Renal cortex interstitium (tissue), 11 donors: ENCODE measurements around the gene AFF2. TPM values are rescaled to one million over a fixed set of nuclear protein-coding genes. Genes with fewer than 3 reads are reported as not detected.

Experiments
- DNase-seq, 11 donors: peaks; one replicate each; pipeline ENCODE4 v3.0.0-alpha.2; 2013; ENCODE audit warnings: low read depth in 9 of 11, low spot score in 4 of 11; ENCODE audit errors: extremely low read depth in 1 of 11
- polyA plus RNA-seq, 3 donors: library from polyadenylated mRNA; unstranded; fragments of 120-200 nt; gene quantifications; one replicate each; pipeline ENCODE4 v1.2.1, GENCODE V29; 2013; ENCODE audit not compliant: insufficient read length in 3 of 3

Gene AFF2
- polyA plus RNA-seq, 3 donors, result 4.5 to 6.3 (median 5.3) TPM

GRCh38 chrX:148672517-148672916 is 172.1 kb downstream of the AFF2 start:
- DNase-seq, result no peak

GRCh38 chrX:148681605-148682004 is 181.2 kb downstream of the AFF2 start:
- DNase-seq, result no peak

GRCh38 chrX:148682206-148682605 is 181.8 kb downstream of the AFF2 start:
- DNase-seq, result no peak

- DNase-seq, result no peak
Observed at GRCh38 chrX:148691456-148691855, 191.0 kb downstream of the AFF2 start.

GRCh38 chrX:148695255-148695654 is 194.8 kb downstream of the AFF2 start:
- no peak for DNase-seq

GRCh38 chrX:148698221-148698620 is 197.8 kb downstream of the AFF2 start:
- no peak for DNase-seq

- DNase-seq, result no peak
Observed at GRCh38 chrX:148700021-148700420, 199.6 kb downstream of the AFF2 start.

GRCh38 chrX:148713981-148714380 is 213.6 kb downstream of the AFF2 start:
- no peak for DNase-seq

- DNase-seq, result no peak
Observed at GRCh38 chrX:148715361-148715760, 214.9 kb downstream of the AFF2 start.

GRCh38 chrX:148722966-148723365 is 222.5 kb downstream of the AFF2 start:
- DNase-seq, result no peak

- DNase-seq, result no peak
Observed at GRCh38 chrX:148723551-148723950, 223.1 kb downstream of the AFF2 start.

- no peak for DNase-seq
Observed at GRCh38 chrX:148728901-148729300, 228.5 kb downstream of the AFF2 start.

GRCh38 chrX:148732743-148733142 is 232.3 kb downstream of the AFF2 start:
- peak in 1 of 11 donors; percentile 2 for DNase-seq

GRCh38 chrX:148741441-148741840 is 241.0 kb downstream of the AFF2 start:
- DNase-seq, result no peak

GRCh38 chrX:148755111-148755510 is 254.7 kb downstream of the AFF2 start:
- DNase-seq, result no peak

GRCh38 chrX:148763896-148764295 is 263.5 kb downstream of the AFF2 start:
- peak in 1 of 11 donors; percentile 2 for DNase-seq

GRCh38 chrX:148768296-148768695 is 267.9 kb downstream of the AFF2 start:
- no peak for DNase-seq

GRCh38 chrX:148771440-148771839 is 271.0 kb downstream of the AFF2 start:
- no peak for DNase-seq

- DNase-seq, result no peak
Observed at GRCh38 chrX:148774276-148774675, 273.9 kb downstream of the AFF2 start.

- DNase-seq, result no peak
Observed at GRCh38 chrX:148784137-148784536, 283.7 kb downstream of the AFF2 start.

- DNase-seq, result no peak
Observed at GRCh38 chrX:148784856-148785255, 284.4 kb downstream of the AFF2 start.

- no peak for DNase-seq
Observed at GRCh38 chrX:148785256-148785655, 284.8 kb downstream of the AFF2 start.
